DMS153 treated with DMSO at 0.1 percent for 48 hours (cell line): Measurements from ENCODE around the gene SENP1.

Source experiments
- DNase-seq: peaks from one replicate; lab custom pipeline; 2025; ENCODE audit not compliant: unreplicated experiment; lab: John Stamatoyannopoulos, UW

Gene SENP1

DNA sequence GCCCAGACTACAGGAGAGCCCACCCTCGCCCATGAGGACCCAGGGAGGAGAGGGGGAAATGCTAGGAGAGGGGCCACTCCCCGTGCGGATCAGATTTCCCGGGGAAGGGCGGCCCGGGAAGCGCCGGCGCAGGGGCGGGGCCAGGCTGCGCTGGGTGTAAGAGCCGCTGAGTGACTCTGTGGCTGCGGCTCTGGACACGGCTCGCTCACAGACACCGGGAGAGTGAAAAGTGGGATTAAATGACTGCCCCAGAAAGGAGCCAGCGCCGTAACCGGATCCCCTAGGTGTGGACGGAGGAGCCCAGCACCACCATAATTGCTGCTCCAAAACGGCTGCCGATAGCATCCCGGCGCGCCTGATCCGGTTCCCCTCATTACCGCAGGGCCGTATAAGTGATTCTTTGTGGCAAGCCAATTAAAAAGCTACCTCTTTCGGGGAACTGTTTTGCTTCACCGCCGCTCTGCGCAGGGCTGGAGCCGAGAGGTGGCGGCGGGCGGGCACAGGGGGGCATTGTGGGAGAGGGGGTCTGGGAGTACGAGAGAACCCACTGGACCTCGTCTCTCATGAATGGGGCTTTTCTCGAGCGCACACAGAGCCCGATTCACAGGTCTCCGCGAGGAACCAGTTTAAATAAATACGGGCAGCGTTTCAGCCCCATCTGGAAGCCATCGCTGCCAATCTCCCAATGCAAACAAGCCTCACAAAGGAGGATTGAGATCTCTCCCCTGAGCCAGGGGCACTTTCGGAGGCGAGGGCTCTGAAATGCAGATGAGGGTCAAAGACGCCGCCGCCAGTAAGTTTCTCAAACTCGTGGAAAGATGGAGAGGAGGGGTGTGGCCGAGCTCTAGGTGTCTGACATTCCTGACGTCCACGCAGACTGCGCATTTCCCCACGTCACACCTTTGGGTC, 104.1 kb downstream of the SENP1 start:
- DNase-seq, result no peak

DNA sequence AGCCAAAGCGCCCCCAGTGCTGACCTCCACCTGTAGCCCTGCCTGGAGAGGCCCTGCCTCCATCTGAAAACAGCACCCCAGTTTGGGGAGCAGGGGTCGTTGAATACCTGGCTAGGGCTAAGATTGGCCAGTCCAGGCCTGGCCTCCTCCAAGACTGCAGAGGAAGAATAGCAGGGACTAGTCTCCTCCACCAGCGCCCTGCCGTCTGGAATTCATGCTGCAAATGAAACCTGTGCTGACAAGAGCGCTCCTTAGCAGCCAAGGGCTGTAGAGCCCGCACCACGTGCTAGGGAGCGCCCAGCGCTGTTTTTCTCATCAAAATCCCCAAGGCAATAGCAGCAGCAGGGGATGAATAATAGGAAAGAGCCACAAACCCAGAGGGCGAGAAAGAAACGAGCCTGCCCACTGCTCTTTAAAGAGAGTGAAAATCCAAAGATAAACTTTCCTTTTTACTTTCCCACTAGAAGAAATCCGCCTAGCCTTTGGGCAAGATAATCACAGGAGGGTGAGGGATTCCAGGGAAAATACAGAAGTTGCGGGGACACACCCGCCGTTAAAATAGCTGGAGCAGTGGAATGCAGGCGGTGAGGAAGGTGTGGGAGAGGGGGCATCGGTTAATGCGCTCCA, 104.9 kb downstream of the SENP1 start:
- no peak for DNase-seq

DNA sequence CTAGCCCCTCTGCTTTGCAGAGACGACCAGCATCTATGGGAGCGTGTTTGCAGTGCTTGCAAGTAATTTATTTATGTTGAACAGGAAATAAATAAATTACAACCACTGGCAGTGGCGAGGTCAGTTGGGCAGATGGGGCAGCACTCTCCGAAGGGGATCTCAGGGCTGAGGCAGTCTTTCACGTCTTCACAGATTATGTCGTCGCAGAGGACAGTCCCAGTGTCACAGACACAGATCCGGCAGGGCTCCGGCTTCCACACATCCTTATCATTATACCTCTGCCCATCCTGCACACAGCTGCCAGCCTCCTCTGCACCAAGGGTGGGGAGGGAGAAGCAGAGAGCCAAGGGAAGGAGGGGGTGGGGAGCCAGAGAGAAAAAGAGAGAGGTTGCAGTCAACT, 106.1 kb downstream of the SENP1 start:
- DNase-seq, result no peak

- DNase-seq, result no peak
Observed at GRCh38 chr12:47997321-47997720, 108.6 kb downstream of the SENP1 start.

- DNase-seq, result no peak
Observed at GRCh38 chr12:47995981-47996401, 109.9 kb downstream of the SENP1 start.

GRCh38 chr12:47993491-47993890, 112.4 kb downstream of the SENP1 start:
- no peak for DNase-seq
